HG03439 (cell line): ENCODE results near the gene FXYD1.

Experiments used
- ATAC-seq: cut with Tn5 transposase; IDR thresholded peaks from one replicate; pipeline ENCODE4 v1.9.1; 2021; ENCODE audit warnings: mild to moderate bottlenecking, moderate library complexity; ENCODE audit not compliant: unreplicated experiment

FXYD1 gene

DNA sequence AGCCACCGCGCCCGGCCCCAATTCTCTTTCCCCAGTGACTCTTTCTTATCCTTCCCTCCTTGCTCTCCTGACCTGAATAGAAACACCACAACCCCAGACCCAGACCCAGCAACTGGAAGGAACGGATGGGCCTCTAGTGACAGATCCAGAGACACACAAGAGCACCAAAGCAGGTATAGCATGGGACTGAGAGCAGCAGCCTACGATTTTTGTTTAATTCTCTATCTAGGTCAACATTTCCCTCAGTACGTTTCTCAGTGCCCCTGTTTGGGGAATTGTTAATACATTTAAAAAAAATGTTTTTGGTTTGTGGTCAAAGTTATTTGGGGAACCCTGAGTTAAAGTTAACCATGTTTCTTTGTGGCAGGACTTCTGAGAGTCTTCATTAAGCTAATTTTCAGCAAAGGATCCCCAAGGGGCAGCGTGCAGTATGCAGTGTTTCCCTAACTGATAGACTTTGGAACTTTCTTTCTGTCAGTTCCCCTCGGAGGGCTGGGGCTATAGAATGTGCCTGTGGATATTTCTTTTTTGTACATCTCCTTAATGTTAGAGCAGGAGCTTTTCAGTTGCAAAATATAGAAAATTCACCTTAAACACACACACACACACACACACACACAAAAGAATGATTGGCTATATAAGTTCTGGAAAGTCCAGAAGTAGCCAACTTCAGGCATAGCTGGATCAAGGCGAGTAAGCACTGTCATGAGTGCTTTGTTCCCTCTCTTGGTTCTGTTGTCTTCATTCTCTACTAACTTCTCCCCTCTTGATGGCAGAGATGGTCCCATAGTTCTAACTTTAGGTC lies 22.2 kb downstream of the FXYD1 start:
- ATAC-seq = no peak

DNA sequence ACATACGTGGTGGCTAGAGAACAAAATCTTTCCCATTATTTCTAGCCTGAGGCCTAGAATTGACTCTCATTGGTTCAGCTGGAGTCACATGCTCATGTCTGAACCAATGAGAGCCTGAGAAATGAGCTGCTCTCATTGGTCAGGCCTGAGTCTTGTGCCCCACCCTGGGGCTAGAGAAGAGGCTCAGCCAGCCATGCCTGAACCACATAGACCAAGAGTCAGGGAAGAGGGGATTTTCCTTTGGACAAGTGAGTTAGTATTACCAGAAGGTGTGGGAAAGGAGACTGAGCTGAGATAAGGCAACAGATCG lies 22.8 kb downstream of the FXYD1 start:
- ATAC-seq = no peak

DNA sequence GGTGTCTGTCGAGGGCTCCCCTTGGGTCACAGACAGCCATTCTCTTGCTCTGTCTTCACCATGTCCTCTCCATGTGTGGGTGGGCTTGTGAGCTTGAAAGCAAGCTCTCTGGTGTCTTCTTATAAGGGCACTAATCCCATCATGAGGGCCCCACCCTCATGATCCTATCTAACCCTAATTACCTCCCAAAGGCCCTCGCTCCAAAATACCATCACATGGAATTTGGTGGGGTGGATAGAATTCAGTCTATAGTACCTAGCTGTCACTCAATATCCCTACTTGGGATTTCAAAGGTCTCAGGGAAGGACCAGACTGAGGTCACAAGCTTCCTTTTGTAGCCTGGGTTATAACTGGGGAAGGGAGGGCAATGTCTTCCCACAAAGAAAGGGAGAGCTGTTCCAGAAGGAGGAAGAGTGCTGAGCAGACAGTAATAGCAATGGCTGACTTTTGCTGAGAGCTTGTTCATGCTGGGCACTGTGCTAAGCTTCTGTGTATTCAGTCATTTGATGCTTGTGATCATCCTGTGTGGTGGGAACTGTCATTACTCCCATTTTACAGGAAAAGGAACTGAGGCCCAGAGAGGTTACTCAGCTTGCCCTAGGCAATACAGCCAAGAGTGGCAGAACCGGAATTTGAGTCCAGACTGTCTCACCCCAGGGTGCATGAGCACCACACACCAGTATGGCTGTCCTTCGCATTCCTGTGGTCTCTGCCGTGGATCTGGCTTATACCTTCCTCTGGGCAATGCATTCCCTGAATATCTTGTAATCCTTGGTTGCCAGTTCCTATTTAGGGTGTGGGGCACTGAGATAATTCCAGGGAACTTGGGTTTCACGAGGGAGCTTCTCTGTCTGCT lies 24.1 kb downstream of the FXYD1 start:
- no peak for ATAC-seq

DNA sequence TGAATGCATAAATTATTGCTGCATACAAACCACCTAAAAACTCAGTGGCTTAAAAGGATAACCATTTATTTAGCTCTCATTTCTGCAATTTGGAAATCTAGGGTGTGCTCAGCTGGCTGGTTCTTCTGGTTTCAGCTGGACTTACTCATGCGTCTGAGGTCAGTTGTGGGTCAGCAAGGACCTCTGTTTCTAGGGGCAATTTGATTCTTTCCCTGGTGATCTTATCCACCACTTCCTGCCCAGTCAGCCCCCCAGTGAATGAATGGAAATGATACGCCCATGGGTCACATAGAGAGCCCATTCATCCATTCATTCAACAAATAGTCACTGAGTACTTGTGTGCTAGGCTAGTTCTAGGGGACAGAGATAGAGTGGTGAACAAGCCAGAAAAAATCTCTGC lies 25.8 kb downstream of the FXYD1 start:
- ATAC-seq = no peak

DNA sequence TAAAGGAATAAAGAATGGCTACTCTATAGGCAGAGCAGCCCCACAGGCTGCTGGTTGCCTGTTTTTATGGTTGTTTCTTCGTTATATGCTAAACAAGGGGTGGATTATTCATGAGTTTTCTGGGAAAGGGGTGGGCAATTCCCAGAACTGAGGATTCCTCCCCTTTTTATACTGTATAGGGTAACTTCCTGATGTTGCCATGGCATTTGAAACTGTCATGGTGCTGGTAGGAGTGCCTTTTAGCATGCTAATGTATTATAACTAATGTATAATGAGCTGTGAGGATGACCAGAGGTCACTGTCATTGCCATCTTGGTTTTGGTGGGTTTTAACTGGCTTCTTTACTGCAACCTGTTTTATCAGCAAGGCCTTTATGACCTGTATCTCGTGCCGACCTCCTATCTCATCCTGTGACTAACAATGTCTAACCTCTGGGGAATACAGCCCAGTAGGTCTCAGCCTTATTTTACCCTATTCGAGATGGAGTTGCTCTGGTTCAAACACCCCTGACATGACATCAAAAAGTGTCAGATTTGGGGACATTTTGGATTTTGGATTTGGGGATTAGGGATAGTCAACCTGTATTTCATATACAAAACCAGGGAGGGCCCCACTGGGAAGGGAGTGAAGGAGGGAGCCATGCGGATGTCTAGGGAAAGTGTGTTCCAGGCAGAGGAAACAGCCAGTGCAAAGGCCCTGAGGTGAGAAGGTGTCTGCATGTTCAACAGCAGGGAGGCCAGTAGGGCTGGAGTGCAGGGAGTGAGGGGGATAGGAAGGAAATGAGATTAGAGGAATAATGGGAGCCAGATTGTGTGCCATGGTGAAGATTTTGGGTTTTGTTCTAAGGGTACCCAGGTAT lies 26.8 kb downstream of the FXYD1 start:
- ATAC-seq = no peak

DNA sequence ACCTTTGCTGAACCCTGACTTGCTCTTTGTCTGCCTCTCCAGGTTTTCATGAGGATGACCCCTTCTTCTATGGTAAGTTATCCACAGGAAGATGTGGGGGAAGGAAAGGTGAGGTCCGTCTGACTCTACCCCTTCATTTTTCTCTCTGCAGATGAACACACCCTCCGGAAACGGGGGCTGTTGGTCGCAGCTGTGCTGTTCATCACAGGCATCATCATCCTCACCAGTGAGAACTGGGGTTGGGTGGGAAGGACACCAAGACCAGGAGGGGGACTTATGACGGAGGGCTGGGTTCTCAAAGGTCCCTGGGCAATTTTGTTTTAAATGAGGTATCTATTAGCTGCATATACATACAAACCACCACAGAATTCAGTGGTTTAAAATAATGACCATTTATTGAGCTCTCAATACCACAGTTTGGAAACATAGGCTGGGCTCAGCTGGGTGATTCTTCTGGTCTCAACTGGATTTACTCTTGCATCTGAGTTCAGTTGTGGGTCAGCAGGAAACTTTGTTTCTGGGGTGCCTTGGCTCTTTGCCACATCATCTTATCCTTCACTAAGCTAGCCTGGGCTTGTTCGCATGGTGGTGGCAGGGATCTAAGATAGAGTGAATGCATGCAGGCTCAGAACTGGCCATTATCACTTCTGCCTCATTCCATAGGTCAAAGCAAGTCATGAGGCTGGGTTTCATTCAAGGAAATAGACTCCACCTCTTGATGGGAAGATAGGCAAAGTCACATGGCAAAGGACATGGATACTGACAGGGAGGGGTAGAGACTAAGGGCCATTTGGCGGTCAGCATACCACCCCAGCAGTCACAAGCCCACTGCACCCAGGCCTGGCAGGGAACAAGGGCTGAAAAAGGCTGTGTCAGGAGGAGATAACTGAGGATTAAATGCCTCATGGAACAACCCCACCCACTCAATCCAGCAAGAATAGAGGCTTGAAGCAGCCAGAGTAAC lies 27.8 kb downstream of the FXYD1 start:
- no peak for ATAC-seq

DNA sequence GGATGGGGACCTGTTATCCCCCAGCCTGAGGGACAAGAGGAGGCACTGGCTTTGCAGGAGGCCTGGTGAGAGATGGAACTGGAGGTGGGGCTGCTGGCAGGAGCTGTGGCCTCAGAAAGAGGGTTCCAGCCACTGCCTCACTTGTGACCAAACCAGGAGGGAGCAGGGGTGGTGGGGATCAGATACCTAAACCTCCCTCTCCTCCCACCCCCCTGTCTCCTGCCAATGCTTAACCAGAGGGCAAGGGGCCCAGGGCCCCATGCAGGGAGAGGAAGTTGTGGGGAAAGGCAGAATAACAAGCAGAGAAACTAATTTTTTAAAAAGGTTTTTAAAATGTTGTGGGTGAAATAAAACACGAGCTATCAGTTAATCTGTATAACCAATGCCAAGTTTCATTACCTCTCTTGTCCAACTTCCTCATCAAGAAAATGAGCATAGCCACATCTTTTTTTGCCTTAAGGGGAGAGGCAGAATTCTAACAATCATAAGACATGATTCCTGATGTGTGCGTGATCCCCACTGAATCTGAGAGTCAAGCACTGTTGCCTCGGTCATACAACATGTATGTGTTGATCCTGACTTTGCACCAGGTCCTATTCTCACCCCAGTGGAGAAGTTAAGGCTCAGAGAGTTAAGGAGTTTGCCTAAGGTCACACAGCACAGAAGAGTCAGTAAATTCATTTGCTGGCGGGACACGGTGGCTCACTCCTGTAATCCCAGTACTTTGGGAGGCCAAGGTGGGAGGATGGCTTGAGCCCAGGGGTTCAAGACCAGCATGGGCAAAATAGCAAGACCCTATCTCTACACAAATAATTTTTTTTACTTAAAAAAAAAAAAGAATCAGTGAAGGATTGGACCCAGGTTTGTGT lies 28.9 kb downstream of the FXYD1 start:
- ATAC-seq = no peak

DNA sequence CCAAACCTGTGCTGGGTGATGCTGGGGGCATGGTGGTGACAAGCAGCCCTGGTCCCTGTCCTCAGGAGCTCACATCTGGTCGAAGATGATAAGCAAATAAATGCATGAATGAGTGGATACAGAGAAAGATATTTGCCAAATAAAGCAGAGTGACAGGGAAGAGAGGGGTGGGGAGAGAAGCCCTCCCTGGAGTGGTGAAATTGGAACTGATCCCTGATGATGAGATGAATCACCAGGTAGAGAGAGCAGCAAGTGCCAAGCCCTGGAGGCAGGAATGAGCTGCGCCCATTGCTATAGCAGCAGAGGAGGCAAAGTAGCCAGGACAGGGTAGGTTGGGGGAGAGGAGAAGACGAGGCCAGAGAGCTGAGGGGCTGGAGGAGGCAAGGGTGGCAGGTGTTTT lies 29.6 kb downstream of the FXYD1 start:
- no peak for ATAC-seq

DNA sequence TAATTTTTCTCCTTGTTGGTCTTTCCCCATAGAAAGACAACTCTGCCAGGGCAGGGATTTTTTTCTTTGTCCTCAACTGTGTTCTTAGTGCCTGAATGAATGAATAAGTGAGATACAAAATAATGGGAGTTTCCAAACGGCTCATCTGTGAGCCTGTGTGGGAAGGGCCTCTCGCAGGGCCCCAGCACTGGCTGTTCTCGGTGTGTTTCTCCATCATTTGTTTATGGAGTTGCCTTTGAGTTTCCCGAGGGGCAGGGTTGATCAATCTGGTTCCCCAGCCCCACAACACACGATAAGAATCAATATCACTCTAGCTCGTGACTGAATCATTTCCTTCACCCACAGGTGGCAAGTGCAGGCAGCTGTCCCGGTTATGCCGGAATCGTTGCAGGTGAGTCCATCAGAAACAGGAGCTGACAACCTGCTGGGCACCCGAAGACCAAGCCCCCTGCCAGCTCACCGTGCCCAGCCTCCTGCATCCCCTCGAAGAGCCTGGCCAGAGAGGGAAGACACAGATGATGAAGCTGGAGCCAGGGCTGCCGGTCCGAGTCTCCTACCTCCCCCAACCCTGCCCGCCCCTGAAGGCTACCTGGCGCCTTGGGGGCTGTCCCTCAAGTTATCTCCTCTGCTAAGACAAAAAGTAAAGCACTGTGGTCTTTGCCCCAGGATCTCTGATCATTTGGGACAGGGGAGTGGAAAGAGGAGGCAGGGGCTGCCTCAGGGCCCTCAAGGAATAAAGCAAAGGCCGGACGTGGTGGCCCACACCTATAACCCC lies 30.8 kb downstream of the FXYD1 start:
- no peak for ATAC-seq

DNA sequence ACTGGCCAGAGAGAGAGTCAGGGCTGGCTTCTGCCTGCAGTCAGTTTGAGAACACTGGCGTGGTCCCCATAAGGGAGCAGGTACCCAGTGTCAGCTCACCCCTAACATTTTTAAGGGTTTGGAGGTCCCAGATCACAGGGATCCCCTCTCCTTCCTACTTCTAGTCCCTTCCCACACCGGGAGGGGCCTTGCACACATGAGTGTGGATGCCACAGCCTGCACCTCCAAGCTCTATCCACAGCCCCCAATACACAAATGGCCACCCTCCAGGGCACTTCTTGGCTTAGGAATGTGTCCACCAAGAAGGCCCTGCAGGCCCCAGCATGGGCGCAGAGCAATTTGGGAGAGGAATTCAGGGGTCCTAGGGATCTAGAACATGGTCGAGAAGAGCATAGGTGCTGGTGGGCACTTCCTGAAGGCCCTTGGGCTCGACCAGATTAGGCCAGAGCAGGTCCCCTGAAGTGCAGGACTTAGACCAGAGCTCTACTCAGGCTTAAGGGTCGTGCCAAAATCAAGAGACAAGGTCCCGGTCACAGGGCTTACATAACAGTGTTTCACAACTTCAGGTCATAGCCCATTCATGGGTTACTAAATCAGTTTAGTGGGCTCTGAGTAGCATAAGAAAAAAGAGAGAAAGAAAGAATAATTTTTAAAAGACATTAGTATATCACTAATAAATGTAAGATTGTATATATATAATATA lies 31.9 kb downstream of the FXYD1 start:
- no peak for ATAC-seq

DNA sequence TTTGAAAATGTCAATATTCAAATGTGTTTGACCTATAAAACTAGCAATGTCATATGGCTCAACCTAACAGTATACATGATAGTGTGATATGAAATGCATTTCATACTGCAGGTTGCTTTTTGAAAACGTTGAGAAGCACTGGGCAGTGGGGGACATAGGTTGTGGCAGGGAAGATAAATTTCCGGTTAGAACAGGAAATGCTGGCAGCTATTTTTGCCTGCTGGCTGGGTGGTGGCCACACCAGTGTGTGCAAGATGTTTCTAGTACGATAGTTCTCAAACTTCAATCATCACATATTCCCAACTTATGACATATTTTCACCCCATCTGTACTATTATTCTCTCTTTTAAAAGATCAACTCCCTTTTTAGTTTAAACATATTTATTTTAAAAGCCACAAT lies 33.1 kb downstream of the FXYD1 start:
- no peak for ATAC-seq

DNA sequence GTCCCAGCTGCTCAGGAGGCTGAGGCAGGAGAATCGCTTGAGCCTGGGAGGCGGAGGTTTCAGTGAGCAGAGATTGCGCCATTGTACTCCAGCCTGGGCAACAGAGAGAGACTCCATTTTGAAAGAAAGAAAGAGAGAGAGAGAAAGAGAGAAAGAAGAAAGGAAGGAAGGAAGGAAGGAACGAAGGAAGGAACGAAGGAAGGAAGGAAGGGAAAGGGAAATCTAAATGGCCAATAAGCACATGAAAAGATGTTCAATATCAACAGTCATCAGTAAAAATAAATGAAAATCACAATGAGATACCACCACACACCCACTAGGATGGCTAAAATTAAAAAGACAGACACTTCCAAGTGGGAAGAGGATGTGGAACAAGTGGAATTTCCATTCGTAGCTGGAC lies 35.6 kb downstream of the FXYD1 start:
- ATAC-seq = no peak

DNA sequence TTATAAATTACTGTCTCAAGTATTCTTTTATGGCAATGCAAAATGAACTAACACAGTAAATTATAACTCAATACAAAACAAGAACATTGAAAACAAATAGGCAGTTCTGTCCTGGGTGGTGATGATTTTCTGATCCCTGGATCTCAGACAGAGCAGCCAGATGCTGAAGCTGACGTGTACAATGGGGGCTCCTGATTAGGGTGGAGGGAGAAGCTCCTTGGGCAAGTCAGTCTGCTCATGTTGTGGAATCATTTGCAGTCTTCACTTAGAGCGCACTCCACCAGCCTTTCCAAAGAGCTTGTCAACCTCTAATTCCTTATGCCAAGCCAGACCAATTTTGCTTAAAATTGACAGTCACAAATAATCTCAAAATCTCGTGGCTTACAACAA lies 37.6 kb downstream of the FXYD1 start:
- no peak for ATAC-seq

DNA sequence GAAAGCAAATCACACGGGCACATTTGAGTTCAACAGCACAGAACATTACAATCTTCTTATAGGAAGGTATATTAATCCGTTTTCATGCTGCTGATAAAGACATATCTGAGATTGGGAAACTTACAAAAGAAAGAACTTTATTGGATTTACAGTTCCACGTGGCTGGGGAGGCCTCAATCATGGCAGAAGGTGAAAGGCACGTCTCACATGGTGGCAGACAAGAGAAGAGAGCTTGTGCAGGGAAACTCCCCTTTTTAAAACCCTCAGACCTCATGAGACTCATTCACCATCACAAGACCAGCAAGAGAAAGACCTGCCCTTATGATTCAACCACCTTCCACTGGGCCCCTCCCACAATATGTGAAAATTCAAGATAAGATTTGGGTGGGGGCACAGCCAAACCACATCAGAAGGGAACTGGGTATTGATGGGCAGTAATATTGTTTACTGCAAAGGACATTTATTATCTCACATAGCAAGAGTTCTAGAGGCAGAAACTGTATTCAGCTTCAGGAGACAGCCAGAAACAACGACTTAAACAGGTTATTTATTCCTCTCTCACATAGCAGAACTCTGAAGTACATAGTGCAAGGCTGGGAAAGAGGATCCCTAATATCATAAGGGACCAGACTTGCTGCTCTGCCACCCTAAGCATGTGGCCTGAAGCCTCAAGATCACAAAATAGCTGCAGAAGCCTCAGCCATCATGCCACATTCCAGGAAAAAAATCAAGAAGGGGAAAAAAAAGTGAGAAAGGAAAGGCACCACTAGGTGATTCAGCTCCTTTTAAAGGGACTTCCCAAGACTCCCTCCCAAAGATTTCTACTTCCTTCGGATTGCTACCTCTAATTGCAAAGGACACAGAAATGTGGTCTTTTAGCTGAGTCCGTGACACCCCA lies 39.0 kb downstream of the FXYD1 start:
- no peak for ATAC-seq

DNA sequence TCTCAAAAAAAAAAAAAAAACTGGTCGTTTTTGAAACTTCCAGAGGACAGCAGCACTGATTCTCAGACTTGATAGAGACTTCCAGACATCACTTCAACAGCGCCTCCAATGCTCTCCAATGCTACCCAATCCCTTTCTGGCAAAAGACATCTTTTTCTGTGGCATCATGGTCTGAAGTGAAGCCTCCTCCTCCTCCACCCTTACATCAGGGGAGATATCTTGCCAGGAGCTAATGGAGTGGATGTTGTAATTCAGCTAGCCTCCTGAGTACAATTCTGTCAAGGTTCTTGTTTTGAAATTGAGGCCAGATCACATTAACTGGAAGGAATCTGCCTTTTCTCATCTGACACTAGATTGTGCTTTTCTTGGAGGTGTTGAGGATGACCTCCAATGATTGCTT lies 40.1 kb downstream of the FXYD1 start:
- no peak for ATAC-seq

DNA sequence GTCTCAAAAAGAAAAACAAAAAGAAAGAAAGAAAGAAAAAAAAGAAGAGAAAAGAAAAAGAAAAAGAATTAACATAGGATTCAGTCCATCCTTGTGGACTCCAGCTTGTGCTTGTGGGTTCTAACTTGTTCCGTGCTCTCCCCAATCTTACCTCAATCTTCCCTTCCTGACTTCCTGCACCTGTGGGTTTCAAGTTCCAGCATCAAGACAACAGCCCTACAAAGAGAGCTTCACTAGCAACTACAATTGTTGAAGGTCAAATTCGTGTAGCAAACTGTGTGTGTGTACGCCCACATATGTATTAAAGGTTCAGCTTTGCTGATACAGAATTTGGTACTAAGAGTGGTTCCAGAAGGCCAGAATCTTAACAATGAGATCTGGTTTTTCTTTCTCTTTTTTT lies 41.2 kb downstream of the FXYD1 start:
- ATAC-seq = no peak

DNA sequence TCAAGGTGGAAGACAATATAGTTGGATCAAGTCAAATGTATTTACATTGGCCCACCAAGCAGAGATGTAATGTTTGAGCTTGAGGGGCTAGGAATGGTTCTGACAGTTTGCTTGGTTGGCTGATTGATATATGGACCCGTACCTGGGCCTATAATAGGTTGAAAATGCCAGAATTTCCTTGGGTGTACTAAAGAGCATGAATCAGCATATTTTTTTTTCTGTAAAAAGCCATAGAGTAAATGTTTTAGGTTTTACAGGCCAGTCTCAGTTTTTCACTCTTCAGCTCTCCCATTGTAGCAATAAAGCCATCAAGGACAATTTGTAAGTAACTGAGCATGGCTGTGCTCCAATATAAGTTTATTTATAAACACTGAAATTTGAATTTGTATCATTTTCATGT lies 42.8 kb downstream of the FXYD1 start:
- no peak for ATAC-seq
